Lung (tissue), 12 donors: ENCODE data around the gene GNPTG. TPM values are rescaled to one million over a fixed set of nuclear protein-coding genes. Genes with fewer than 3 reads are reported as not detected.

Experiments used
- ATAC-seq: fragments of 200-7000 bp; cut with Tn5 transposase; one replicate; pipeline ENCODE4 v1.9.1; 2020; ENCODE audit warnings: moderate number of reproducible peaks; ENCODE audit not compliant: insufficient read depth, low FRiP score
- DNase-seq, 3 donors: peaks; one replicate each; pipeline ENCODE4 v3.0.0-alpha.2; 2013 to 2017
- H3K27ac ChIP-seq, 2 donors: one replicate each; pipeline ENCODE4 v1.5.1; 2013; ENCODE audit warnings: mild to moderate bottlenecking in 2 of 2, moderate library complexity in 2 of 2, control low read depth in 1 of 2, inconsistent platforms in 1 of 2, low read depth in 1 of 2, low read length in 1 of 2
- H3K27me3 ChIP-seq, 3 donors: one replicate each; pipeline ENCODE4 v1.5.1; 2013; ENCODE audit warnings: low read length in 2 of 3; ENCODE audit not compliant: control insufficient read depth in 3 of 3, insufficient read depth in 3 of 3
- H3K36me3 ChIP-seq, 4 donors: one replicate each; pipeline ENCODE4 v1.5.1; 2013; ENCODE audit warnings: low read length in 4 of 4, mild to moderate bottlenecking in 1 of 4, moderate library complexity in 1 of 4; ENCODE audit not compliant: control insufficient read depth in 4 of 4, insufficient read depth in 4 of 4
- H3K4me1 ChIP-seq, 5 donors: one replicate each; pipeline ENCODE4 v1.5.1; 2013; ENCODE audit warnings: low read length in 5 of 5, mild to moderate bottlenecking in 2 of 5, moderate library complexity in 1 of 5; ENCODE audit not compliant: control insufficient read depth in 5 of 5, insufficient read depth in 5 of 5
- H3K4me3 ChIP-seq: one replicate; pipeline ENCODE4 v1.5.1; 2013; ENCODE audit warnings: mild to moderate bottlenecking, control low read depth, moderate library complexity
- H3K9ac ChIP-seq, 2 donors: one replicate each; pipeline ENCODE4 v1.5.1; 2013; ENCODE audit warnings: low read length in 2 of 2, control low read depth in 1 of 2; ENCODE audit not compliant: insufficient read depth in 1 of 2
- H3K9me3 ChIP-seq, 4 donors: one replicate each; pipeline ENCODE4 v1.5.1; 2013; ENCODE audit warnings: low read length in 3 of 4, mild to moderate bottlenecking in 1 of 4, moderate library complexity in 1 of 4; ENCODE audit not compliant: control insufficient read depth in 4 of 4, insufficient read depth in 3 of 4
- WGBS, 2 donors: extraction: QIAGEN DNeasy Blood & Tissue Kit; methylation state at CpG; one replicate each; pipeline ENCODE4 v1.1.7; 2013; 5-methylcytosine and 5-hydroxymethylcytosine counted together
- polyA plus RNA-seq, 2 donors: library from polyadenylated mRNA; stranded (reverse); fragments of 200-250 nt; gene quantifications; one replicate each; pipeline ENCODE4 v1.2.1, GENCODE V29; 2013
- total RNA-seq, 2 donors: library from RNA; depleted of rRNA in 1 of 2; stranded (reverse); fragments of >200 nt in 1 of 2; gene quantifications; one replicate each; pipeline ENCODE4 v1.2.1, GENCODE V29; 2014 to 2021
- TF ChIP-seq, protein P1 (sequence below): IDR thresholded peaks from 2 replicates; pipeline ENCODE4 v1.5.1; 2012; ENCODE audit warnings: mild to moderate bottlenecking; ENCODE audit errors: control extremely low read depth, extremely low read depth
- donor health status: control.
- donor health status: control.
- donor health status: Bipolar disorder and iron deficiency.
- donor health status: healthy.
- donor health status: DM: yes; HTN: yes; CAD: no.

Gene GNPTG
- total and polyA plus RNA-seq, 4 donors, result 34.8 to 92.7 (median 77.8) TPM

DNA sequence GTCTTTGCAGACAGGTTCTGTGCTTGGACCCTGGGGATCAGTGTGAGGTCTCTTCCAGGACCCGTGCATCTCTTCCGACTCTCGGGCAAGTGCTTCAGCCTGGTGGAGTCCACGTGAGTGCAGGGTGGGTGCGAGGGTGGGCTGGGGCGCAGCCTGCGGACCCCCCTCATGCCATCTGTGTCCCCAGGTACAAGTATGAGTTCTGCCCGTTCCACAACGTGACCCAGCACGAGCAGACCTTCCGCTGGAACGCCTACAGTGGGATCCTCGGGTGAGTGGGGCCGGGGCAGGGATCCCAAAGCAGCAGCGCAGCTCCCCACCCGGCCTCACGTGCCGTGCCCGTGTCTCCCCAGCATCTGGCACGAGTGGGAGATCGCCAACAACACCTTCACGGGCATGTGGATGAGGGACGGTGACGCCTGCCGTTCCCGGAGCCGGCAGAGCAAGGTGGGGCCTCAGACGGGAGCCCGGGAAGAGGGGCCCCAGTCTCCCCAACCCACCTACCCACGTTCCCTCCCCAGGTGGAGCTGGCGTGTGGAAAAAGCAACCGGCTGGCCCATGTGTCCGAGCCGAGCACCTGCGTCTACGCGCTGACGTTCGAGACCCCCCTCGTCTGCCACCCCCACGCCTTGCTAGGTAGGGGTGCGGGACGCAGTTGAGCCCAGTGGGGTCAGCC is 10.1 kb downstream of the GNPTG start:
- no peak overlapping the region for H3K4me3 ChIP-seq
- no peak overlapping the region for H3K27ac ChIP-seq
- no peaks in the 10 kb centered on the region for H3K4me1 ChIP-seq
- H3K36me3 ChIP-seq, result peaks cover 3 to 53% (median 19%) of the 10 kb centered on the region in 4 donors
- TF ChIP-seq, protein P1, sequence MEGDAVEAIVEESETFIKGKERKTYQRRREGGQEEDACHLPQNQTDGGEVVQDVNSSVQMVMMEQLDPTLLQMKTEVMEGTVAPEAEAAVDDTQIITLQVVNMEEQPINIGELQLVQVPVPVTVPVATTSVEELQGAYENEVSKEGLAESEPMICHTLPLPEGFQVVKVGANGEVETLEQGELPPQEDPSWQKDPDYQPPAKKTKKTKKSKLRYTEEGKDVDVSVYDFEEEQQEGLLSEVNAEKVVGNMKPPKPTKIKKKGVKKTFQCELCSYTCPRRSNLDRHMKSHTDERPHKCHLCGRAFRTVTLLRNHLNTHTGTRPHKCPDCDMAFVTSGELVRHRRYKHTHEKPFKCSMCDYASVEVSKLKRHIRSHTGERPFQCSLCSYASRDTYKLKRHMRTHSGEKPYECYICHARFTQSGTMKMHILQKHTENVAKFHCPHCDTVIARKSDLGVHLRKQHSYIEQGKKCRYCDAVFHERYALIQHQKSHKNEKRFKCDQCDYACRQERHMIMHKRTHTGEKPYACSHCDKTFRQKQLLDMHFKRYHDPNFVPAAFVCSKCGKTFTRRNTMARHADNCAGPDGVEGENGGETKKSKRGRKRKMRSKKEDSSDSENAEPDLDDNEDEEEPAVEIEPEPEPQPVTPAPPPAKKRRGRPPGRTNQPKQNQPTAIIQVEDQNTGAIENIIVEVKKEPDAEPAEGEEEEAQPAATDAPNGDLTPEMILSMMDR, result no peak
- no peaks in the 10 kb centered on the region for H3K9me3 ChIP-seq
- no peak for ATAC-seq
- no peak for DNase-seq
- no peak overlapping the region for H3K9ac ChIP-seq
- WGBS, 2 donors, result 96 to 98% methylated on average over 43 of the region's 43 CpGs
- no peaks in the 10 kb centered on the region for H3K27me3 ChIP-seq

DNA sequence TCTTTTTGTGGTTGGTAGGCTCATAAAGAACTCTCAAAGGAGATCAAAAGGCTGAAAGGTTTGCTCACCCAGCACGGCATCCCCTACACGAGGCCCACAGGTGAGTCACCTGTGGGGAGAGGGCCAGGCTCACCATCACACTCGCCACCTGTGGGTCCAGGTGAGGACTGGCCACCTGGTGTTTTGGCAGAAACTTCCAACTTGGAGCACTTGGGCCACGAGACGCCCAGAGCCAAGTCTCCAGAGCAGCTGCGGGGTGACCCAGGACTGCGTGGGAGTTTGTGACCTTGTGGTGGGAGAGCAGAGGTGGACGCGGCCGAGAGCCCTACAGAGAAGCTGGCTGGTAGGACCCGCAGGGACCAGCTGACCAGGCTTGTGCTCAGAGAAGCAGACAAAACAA is 11.1 kb downstream of the GNPTG start:
- peaks cover 3 to 60% (median 20%) of the 10 kb centered on the region in 4 donors for H3K36me3 ChIP-seq
- DNase-seq (no peak), ATAC-seq (no peak)
- no peak overlapping the region for H3K9ac ChIP-seq
- H3K27me3 ChIP-seq, result no peaks in the 10 kb centered on the region
- no peaks in the 10 kb centered on the region for H3K4me1 ChIP-seq
- H3K4me3 ChIP-seq, result no peak overlapping the region
- no peaks in the 10 kb centered on the region for H3K9me3 ChIP-seq
- 90 to 92% methylated on average over 11 of the region's 11 CpGs for WGBS, 2 donors
- H3K27ac ChIP-seq, result no peak overlapping the region
- TF ChIP-seq, protein P1, result no peak

DNA sequence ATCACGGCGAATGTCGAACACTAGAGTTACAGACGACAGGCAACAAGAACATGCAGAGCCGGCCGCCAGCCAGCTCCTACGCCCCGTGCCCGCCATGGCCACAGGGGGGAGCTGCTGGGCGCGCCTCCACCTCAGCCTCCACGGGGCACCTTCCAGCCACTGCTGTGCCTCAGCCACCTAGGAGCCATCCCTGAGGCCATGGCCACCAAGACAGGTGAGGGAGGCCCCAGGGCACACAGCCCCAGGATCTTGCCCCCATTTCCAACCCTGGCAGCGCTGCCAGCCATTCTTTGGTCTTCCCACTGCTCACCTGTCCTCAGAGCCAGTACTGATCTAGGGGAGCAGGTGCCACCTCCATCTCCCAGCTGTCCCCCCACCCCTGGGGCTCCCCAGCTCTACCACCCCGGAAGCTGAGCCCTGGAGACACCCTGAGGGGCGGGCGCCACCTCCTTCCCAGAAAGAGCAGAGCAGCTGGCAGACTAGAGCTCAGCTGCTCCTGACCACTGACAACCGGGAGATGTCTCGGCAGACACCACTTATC is 11.8 kb downstream of the GNPTG start:
- no peak overlapping the region for H3K4me3 ChIP-seq
- 52 to 56% methylated on average over 18 of the region's 18 CpGs for WGBS, 2 donors
- no peaks in the 10 kb centered on the region for H3K9me3 ChIP-seq
- H3K9ac ChIP-seq, result no peak overlapping the region
- TF ChIP-seq, protein P1, result peak; percentile 46
- peak in 2 of 3 donors; percentile 18 to 46 for DNase-seq
- H3K27ac ChIP-seq, result no peak overlapping the region
- H3K36me3 ChIP-seq, result peaks cover 3 to 60% (median 20%) of the 10 kb centered on the region in 4 donors
- no peaks in the 10 kb centered on the region for H3K27me3 ChIP-seq
- peak; percentile 72 for ATAC-seq
- H3K4me1 ChIP-seq, result no peaks in the 10 kb centered on the region
